Smooth muscle cell (in vitro differentiated cells): Measurements from ENCODE around the gene KCNB1. TPM values are rescaled to one million over a fixed set of nuclear protein-coding genes. Genes with fewer than 3 reads are reported as not detected.

Source experiments
- DNase-seq: peaks from one replicate; lab custom pipeline; 2025; ENCODE audit not compliant: unreplicated experiment; lab: John Stamatoyannopoulos, UW
- H2AFZ ChIP-seq: fragments of 200-600 bp; sonication (generic); 2 replicates; pipeline ENCODE4 v1.6.0; 2016; ENCODE audit warnings: antibody characterized with exemption, low read depth, mild to moderate bottlenecking
- H3F3A ChIP-seq: fragments of 200-600 bp; sonication (generic); 2 replicates; pipeline ENCODE4 v1.6.0; 2017; ENCODE audit warnings: antibody characterized with exemption, low read depth
- H3K27ac ChIP-seq: fragments of 200-600 bp; sonication (generic); 2 replicates; pipeline ENCODE4 v1.5.1; 2016; ENCODE audit warnings: low read depth, mild to moderate bottlenecking
- H3K27me3 ChIP-seq: fragments of 200-600 bp; sonication (generic); 2 replicates; pipeline ENCODE4 v1.6.1; 2016; ENCODE audit warnings: low read depth, mild to moderate bottlenecking
- H3K36me3 ChIP-seq: fragments of 200-600 bp; sonication (generic); 2 replicates; pipeline ENCODE4 v1.5.1; 2016; ENCODE audit warnings: low read depth
- H3K4me1 ChIP-seq: fragments of 200-600 bp; sonication (generic); 2 replicates; pipeline ENCODE4 v1.5.1; 2016; ENCODE audit warnings: low read depth
- H3K4me2 ChIP-seq: fragments of 200-600 bp; sonication (generic); 2 replicates; pipeline ENCODE4 v1.6.0; 2016; ENCODE audit warnings: mild to moderate bottlenecking
- H3K4me3 ChIP-seq: fragments of 200-600 bp; sonication (generic); 2 replicates; pipeline ENCODE4 v1.5.1; 2016; ENCODE audit warnings: mild to moderate bottlenecking
- H3K79me2 ChIP-seq: fragments of 200-600 bp; sonication (generic); 2 replicates; pipeline ENCODE4 v1.6.0; 2016; ENCODE audit warnings: low read depth, mild to moderate bottlenecking
- H3K9ac ChIP-seq: fragments of 200-600 bp; sonication (generic); 2 replicates; pipeline ENCODE4 v1.6.0; 2016; ENCODE audit warnings: low read depth
- H3K9me3 ChIP-seq: fragments of 200-600 bp; sonication (generic); replicated peaks from 2 replicates; pipeline ENCODE4 v1.5.1; 2016; ENCODE audit warnings: low read depth
- H4K20me1 ChIP-seq: fragments of 200-600 bp; sonication (generic); 2 replicates; pipeline ENCODE4 v1.6.0; 2016; ENCODE audit warnings: low read depth
- WGBS: methylation state at CpG from one replicate; pipeline ENCODE4 v1.1.7; 2016; ENCODE audit warnings: low lambda C conversion rate; 5-methylcytosine and 5-hydroxymethylcytosine counted together
- polyA plus RNA-seq: library from polyadenylated mRNA; unstranded; fragments of >200 nt; fragmentation: Nextera tagmentation; extraction: Ambion mirVana; gene quantifications from 2 replicates; pipeline ENCODE4 v1.2.1, GENCODE V29; 2016
- total RNA-seq: library from RNA; depleted of rRNA; stranded (reverse); fragments of >200 nt; gene quantifications from 2 replicates; pipeline ENCODE4 v1.2.3, GENCODE V29; 2014
- TF ChIP-seq, protein P1 (sequence below): fragments of 200-600 bp; sonication (generic); IDR thresholded peaks from 2 replicates; pipeline ENCODE4 v1.5.1; 2017; ENCODE audit warnings: borderline replicate concordance, mild to moderate bottlenecking, antibody characterized with exemption; ENCODE audit not compliant: insufficient read depth, poor library complexity, severe bottlenecking

KCNB1 gene
- total and polyA plus RNA-seq, 2 experiments from 2014 or later = not detected

- WGBS = 85% methylated on average over 9 of the region's 9 CpGs
- H3K79me2 ChIP-seq = no peaks in the 10 kb centered on the region
- peaks cover 29% of the 10 kb centered on the region for H3K27me3 ChIP-seq
- H3K27ac ChIP-seq = no peak overlapping the region
- H2AFZ ChIP-seq = no peak overlapping the region
- no peaks in the 10 kb centered on the region for H4K20me1 ChIP-seq
- no peak overlapping the region for H3K4me3 ChIP-seq
- H3F3A ChIP-seq = no peaks in the 10 kb centered on the region
- no peaks in the 10 kb centered on the region for H3K36me3 ChIP-seq
- DNase-seq = no peak
- H3K9ac ChIP-seq = no peak overlapping the region
- H3K4me2 ChIP-seq = no peak overlapping the region
- H3K9me3 ChIP-seq = no peaks in the 10 kb centered on the region
- H3K4me1 ChIP-seq = no peaks in the 10 kb centered on the region
- TF ChIP-seq, protein P1, sequence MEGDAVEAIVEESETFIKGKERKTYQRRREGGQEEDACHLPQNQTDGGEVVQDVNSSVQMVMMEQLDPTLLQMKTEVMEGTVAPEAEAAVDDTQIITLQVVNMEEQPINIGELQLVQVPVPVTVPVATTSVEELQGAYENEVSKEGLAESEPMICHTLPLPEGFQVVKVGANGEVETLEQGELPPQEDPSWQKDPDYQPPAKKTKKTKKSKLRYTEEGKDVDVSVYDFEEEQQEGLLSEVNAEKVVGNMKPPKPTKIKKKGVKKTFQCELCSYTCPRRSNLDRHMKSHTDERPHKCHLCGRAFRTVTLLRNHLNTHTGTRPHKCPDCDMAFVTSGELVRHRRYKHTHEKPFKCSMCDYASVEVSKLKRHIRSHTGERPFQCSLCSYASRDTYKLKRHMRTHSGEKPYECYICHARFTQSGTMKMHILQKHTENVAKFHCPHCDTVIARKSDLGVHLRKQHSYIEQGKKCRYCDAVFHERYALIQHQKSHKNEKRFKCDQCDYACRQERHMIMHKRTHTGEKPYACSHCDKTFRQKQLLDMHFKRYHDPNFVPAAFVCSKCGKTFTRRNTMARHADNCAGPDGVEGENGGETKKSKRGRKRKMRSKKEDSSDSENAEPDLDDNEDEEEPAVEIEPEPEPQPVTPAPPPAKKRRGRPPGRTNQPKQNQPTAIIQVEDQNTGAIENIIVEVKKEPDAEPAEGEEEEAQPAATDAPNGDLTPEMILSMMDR = no peak
Measured at GRCh38 chr20:49406666-49407065, 75.8 kb downstream of the KCNB1 start.

DNA sequence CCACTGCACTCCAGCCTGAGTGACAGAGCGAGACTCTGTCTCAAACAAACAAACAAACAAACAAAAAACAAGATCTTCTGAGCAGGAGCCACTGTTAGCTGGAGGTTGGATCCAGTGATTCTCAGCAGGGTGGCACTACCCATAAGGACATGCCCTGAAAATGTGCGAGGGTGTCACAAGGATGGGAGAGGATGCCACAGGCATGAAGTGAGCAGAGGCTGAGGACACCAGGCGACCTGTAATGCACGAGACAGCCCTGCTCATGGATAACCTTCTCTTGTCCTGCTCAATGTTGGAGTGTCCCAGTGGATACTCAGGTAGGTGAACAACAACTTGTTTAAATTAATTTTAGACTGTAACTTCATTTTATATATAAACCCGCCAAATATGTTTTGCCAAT, 76.8 kb downstream of the KCNB1 start:
- DNase-seq = no peak
- Histone ChIP-seq H3F3A (no peaks in the 10 kb centered on the region), H3K79me2 (no peaks in the 10 kb centered on the region), H3K36me3 (no peaks in the 10 kb centered on the region), H3K27me3 (peaks cover 29% of the 10 kb centered on the region), H2AFZ (no peak overlapping the region), H3K4me2 (no peak overlapping the region), H3K27ac (no peak overlapping the region), H3K9ac (no peak overlapping the region), H3K4me1 (no peaks in the 10 kb centered on the region), H3K9me3 (no peaks in the 10 kb centered on the region), H3K4me3 (no peak overlapping the region), H4K20me1 (no peaks in the 10 kb centered on the region)
- TF ChIP-seq, protein P1 = no peak
- WGBS = 90% methylated on average over 5 of the region's 5 CpGs

DNA sequence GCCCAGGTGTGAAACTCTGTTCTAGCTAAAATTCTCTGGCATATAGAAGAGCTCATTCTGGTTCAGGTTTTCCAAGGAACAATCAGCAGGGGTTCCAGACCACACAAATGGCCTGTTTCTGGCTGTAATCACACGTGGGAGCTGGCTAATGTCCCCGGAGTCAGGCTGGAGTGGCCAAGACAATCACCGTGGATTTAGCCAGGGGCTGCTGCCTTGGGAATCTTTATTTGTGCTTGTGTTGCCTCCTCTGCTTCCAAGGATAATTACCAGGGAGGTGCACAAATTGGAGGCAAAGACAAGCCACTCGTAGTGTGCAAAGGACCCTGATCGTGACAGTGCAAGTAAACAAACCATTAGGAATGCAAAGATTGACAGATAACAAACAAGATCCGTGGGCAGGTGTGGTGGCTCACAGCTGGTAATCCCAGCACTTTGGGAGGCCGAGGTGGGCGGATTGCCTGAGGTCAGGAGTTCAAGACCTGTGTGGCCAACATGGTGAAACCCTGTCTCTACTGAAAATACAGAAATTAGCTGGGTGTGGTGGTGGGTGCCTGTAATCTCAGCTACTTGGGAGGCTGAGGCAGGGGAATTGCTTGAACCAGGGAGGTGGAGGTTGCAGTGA, 77.3 kb downstream of the KCNB1 start:
- no peak overlapping the region for H3K4me3 ChIP-seq
- H3K79me2 ChIP-seq = no peaks in the 10 kb centered on the region
- peaks cover 29% of the 10 kb centered on the region for H3K27me3 ChIP-seq
- TF ChIP-seq, protein P1 = no peak
- H4K20me1 ChIP-seq = no peaks in the 10 kb centered on the region
- H3K27ac ChIP-seq = no peak overlapping the region
- no peak overlapping the region for H2AFZ ChIP-seq
- DNase-seq = no peak
- no peaks in the 10 kb centered on the region for H3F3A ChIP-seq
- H3K9me3 ChIP-seq = no peaks in the 10 kb centered on the region
- H3K4me2 ChIP-seq = no peak overlapping the region
- no peaks in the 10 kb centered on the region for H3K4me1 ChIP-seq
- no peaks in the 10 kb centered on the region for H3K36me3 ChIP-seq
- H3K9ac ChIP-seq = no peak overlapping the region
- WGBS = 44% methylated on average over 8 of the region's 8 CpGs

DNA sequence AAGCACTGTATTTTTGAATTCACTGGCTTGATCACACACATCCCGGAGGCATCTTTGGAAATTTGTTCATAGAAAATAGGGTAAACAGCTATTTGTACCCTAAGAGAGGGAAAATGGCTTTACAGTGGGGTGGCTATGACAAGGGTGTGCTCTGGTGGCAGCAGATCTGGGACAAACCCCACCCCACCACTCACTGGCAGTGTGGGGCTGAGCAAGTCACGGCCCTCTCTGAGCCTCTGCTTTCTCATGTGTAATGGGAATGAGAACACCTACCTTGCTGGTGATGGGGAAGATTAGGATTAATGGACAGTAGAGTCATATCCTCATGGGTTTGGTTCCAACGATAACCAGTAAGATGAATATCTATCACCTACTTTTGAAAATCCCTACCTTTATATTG, 78.0 kb downstream of the KCNB1 start:
- Histone ChIP-seq H3K27me3 (peaks cover 29% of the 10 kb centered on the region), H3K27ac (no peak overlapping the region), H3K9me3 (no peaks in the 10 kb centered on the region), H3K4me3 (no peak overlapping the region), H3K9ac (no peak overlapping the region), H3K36me3 (no peaks in the 10 kb centered on the region), H3K79me2 (no peaks in the 10 kb centered on the region), H2AFZ (no peak overlapping the region), H3K4me2 (no peak overlapping the region), H3K4me1 (no peaks in the 10 kb centered on the region), H3F3A (no peaks in the 10 kb centered on the region), H4K20me1 (no peaks in the 10 kb centered on the region)
- 87% methylated on average over 3 of the region's 3 CpGs for WGBS
- DNase-seq = no peak
- TF ChIP-seq, protein P1 = no peak
